HepG2 (cell line): ENCODE results near the gene BAMBI. TPM values are rescaled to one million over a fixed set of nuclear protein-coding genes. Genes with fewer than 3 reads are reported as not detected.

ENCODE experiments used
- BHLHE40 ChIP-seq: IDR thresholded peaks from 2 replicates; pipeline ENCODE4 v1.6.1; 2011; ENCODE audit warnings: low read length, improper control_type of control experiment
- ELF3 ChIP-seq: IDR thresholded peaks from 2 replicates; pipeline ENCODE4 v1.6.1; 2016; ENCODE audit warnings: missing genetic modification reagents, missing compliant biosample characterization
- EP300 ChIP-seq, 3 experiments: sonication (generic) in 1 of 3; formaldehyde crosslinking in 1 of 3; IDR thresholded peaks; 2 replicates each; pipeline versions ENCODE4 v1.5.1 to v1.6.1; 2011 to 2020; ENCODE audit warnings: low read depth in 2 of 3, low read length in 2 of 3, borderline replicate concordance in 1 of 3, improper control_type of control experiment in 1 of 3, mild to moderate bottlenecking in 1 of 3, missing genetic modification reagents in 1 of 3, moderate library complexity in 1 of 3
- EZH2 ChIP-seq: conservative IDR thresholded peaks from 2 replicates; pipeline ENCODE4 v1.6.1; 2012; ENCODE audit warnings: mild to moderate bottlenecking, low read depth, low read length, moderate library complexity
- GPBP1L1 ChIP-seq: sonication (generic); formaldehyde crosslinking; IDR thresholded peaks from 2 replicates; pipeline ENCODE4 v1.5.0; 2020; ENCODE audit warnings: mild to moderate bottlenecking, missing genetic modification reagents
- HMG20B ChIP-seq: conservative IDR thresholded peaks from 2 replicates; pipeline ENCODE4 v1.6.1; 2016; ENCODE audit warnings: missing genetic modification reagents, missing compliant biosample characterization
- IKZF1 ChIP-seq: fragments of 450-650 bp; IDR thresholded peaks from 2 replicates; pipeline ENCODE4 v1.7.1; 2016
- ISX ChIP-seq: sonication (generic); formaldehyde crosslinking; conservative IDR thresholded peaks from 2 replicates; pipeline ENCODE4 v1.5.0; 2020; ENCODE audit warnings: missing genetic modification reagents
- JUN ChIP-seq: sonication (generic); formaldehyde crosslinking; IDR thresholded peaks from 2 replicates; pipeline ENCODE4 v1.4.0; 2020; ENCODE audit warnings: mild to moderate bottlenecking, missing genetic modification reagents
- KLF12 ChIP-seq: sonication (generic); formaldehyde crosslinking; IDR thresholded peaks from 2 replicates; pipeline ENCODE4 v1.4.0; 2020; ENCODE audit warnings: missing genetic modification reagents, borderline replicate concordance
- NFE2 ChIP-seq: sonication (generic); formaldehyde crosslinking; IDR thresholded peaks from 2 replicates; pipeline ENCODE4 v1.4.0; 2020; ENCODE audit warnings: missing genetic modification reagents
- PAWR ChIP-seq: sonication (generic); formaldehyde crosslinking; IDR thresholded peaks from 2 replicates; pipeline ENCODE4 v1.4.0; 2020; ENCODE audit warnings: missing genetic modification reagents, mild to moderate bottlenecking, borderline replicate concordance
- POGZ ChIP-seq: sonication (generic); formaldehyde crosslinking; IDR thresholded peaks from 2 replicates; pipeline ENCODE4 v1.4.0; 2020; ENCODE audit warnings: mild to moderate bottlenecking, missing genetic modification reagents
- PPARG ChIP-seq: conservative IDR thresholded peaks from 2 replicates; pipeline ENCODE4 v1.6.1; 2016; ENCODE audit warnings: missing biosample characterization, missing genetic modification reagents
- SKI ChIP-seq: fragments of 450-650 bp; IDR thresholded peaks from one replicate; pipeline ENCODE4 v1.6.1; 2018; ENCODE audit warnings: mild to moderate bottlenecking; ENCODE audit not compliant: partially characterized antibody
- SRSF9 ChIP-seq: fragments of 200-400 bp; formaldehyde crosslinking; IDR thresholded peaks from 2 replicates; pipeline ENCODE4 v1.6.1; 2018; ENCODE audit warnings: borderline replicate concordance, mild to moderate bottlenecking, low read depth, low read length; ENCODE audit not compliant: insufficient read depth, poor library complexity, severe bottlenecking
- SUZ12 ChIP-seq: fragments of 150-350 bp; IDR thresholded peaks from 2 replicates; pipeline ENCODE4 v1.6.1; 2014; ENCODE audit warnings: low read depth, low read length
- TP53 ChIP-seq: sonication (generic); formaldehyde crosslinking; conservative IDR thresholded peaks from 2 replicates; pipeline ENCODE4 v1.4.0; 2020; ENCODE audit warnings: missing genetic modification reagents
- ZBTB3 ChIP-seq: sonication (generic); formaldehyde crosslinking; IDR thresholded peaks from 2 replicates; pipeline ENCODE4 v1.4.0; 2020; ENCODE audit warnings: low read depth, mild to moderate bottlenecking, moderate library complexity, missing genetic modification reagents, borderline replicate concordance
- ZNF484 ChIP-seq: sonication (generic); formaldehyde crosslinking; IDR thresholded peaks from 2 replicates; pipeline ENCODE4 v1.5.1; 2020; ENCODE audit warnings: mild to moderate bottlenecking, low read depth, missing genetic modification reagents, borderline replicate concordance
- ZNF512 ChIP-seq: sonication (generic); formaldehyde crosslinking; IDR thresholded peaks from 2 replicates; pipeline ENCODE4 v1.4.0; 2020; ENCODE audit warnings: mild to moderate bottlenecking, missing genetic modification reagents
- polyA plus RNA-seq, 8 experiments: library from polyadenylated mRNA; depleted of rRNA in 3 of 8; stranded (reverse) in 7 of 8; unstranded in 1 of 8; fragments of >200 nt; fragmentation: Illumina TruSeq in 4 of 8; extraction: Trizol in 4 of 8; gene quantifications; 2 replicates each; pipeline versions ENCODE4 v1.2.1 to v1.2.3, GENCODE V29; 2011 to 2016; ENCODE audit warnings: low read depth in 4 of 8, missing spikeins in 1 of 8, mixed read lengths in 1 of 8; ENCODE audit not compliant: insufficient read depth in 1 of 8
- total RNA-seq, 5 experiments: library from RNA; depleted of rRNA; stranded (reverse); fragments of >200 nt; fragmentation: Illumina TruSeq; extraction: Trizol; gene quantifications; 2 replicates each; pipeline ENCODE4 v1.2.3, GENCODE V29; 2016; ENCODE audit warnings: low read depth in 1 of 5
- TF ChIP-seq, protein P1 (sequence below): sonication (generic); formaldehyde crosslinking; conservative IDR thresholded peaks from 2 replicates; pipeline ENCODE4 v1.4.0; 2020; ENCODE audit warnings: missing genetic modification reagents
- TF ChIP-seq, protein P2 (sequence below): sonication (generic); formaldehyde crosslinking; IDR thresholded peaks from 2 replicates; pipeline ENCODE4 v1.9.0; 2021; ENCODE audit warnings: missing genetic modification reagents, borderline replicate concordance

Gene BAMBI
- total and polyA plus RNA-seq, 2 of the 13 experiments (the other 11 are each of a cell fraction or from before 2014, with no cell fraction given): 12.0 to 23.6 TPM

GRCh38 chr10:28722065-28722803 lies 44.9 kb downstream of the BAMBI start (continued):
- TF ChIP-seq EP300 (IDR thresholded peaks at IDR 0.05; ENCODE audit: low read depth in 2 of 2, low read length in 2 of 2): no peak
- no peak for TF ChIP-seq EP300 (CRISPR knock-in tag; IDR thresholded peaks at IDR 0.05; ENCODE audit: borderline replicate concordance)
- TF ChIP-seq POGZ (CRISPR knock-in tag): 0 out of 2 replicates have a peak, but pooled peaks have one; percentile 23
- TF ChIP-seq IKZF1: no peak
- no peak for TF ChIP-seq NFE2 (CRISPR knock-in tag)
- TF ChIP-seq, protein P1, sequence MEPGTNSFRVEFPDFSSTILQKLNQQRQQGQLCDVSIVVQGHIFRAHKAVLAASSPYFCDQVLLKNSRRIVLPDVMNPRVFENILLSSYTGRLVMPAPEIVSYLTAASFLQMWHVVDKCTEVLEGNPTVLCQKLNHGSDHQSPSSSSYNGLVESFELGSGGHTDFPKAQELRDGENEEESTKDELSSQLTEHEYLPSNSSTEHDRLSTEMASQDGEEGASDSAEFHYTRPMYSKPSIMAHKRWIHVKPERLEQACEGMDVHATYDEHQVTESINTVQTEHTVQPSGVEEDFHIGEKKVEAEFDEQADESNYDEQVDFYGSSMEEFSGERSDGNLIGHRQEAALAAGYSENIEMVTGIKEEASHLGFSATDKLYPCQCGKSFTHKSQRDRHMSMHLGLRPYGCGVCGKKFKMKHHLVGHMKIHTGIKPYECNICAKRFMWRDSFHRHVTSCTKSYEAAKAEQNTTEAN: no peak
- no peak for TF ChIP-seq SUZ12
- no peak for TF ChIP-seq ELF3 (CRISPR knock-in tag)
- TF ChIP-seq KLF12 (CRISPR knock-in tag): no peak; the same call in 1 of the 2 replicates
- TF ChIP-seq GPBP1L1: no peak
- TF ChIP-seq, protein P2, sequence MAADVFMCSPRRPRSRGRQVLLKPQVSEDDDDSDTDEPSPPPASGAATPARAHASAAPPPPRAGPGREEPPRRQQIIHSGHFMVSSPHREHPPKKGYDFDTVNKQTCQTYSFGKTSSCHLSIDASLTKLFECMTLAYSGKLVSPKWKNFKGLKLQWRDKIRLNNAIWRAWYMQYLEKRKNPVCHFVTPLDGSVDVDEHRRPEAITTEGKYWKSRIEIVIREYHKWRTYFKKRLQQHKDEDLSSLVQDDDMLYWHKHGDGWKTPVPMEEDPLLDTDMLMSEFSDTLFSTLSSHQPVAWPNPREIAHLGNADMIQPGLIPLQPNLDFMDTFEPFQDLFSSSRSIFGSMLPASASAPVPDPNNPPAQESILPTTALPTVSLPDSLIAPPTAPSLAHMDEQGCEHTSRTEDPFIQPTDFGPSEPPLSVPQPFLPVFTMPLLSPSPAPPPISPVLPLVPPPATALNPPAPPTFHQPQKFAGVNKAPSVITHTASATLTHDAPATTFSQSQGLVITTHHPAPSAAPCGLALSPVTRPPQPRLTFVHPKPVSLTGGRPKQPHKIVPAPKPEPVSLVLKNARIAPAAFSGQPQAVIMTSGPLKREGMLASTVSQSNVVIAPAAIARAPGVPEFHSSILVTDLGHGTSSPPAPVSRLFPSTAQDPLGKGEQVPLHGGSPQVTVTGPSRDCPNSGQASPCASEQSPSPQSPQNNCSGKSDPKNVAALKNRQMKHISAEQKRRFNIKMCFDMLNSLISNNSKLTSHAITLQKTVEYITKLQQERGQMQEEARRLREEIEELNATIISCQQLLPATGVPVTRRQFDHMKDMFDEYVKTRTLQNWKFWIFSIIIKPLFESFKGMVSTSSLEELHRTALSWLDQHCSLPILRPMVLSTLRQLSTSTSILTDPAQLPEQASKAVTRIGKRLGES: no peak
- TF ChIP-seq SRSF9: no peak
- no peak for TF ChIP-seq PAWR (CRISPR knock-in tag)
- TF ChIP-seq ZNF512 (CRISPR knock-in tag): 0 out of 2 replicates have a peak, but pooled peaks have one; percentile 29
- no peak for TF ChIP-seq ZNF484 (CRISPR knock-in tag)
- no peak for TF ChIP-seq JUN (CRISPR knock-in tag)
- TF ChIP-seq ISX: no peak
- no peak for TF ChIP-seq TP53 (CRISPR knock-in tag)
- no peak for TF ChIP-seq HMG20B (CRISPR knock-in tag)
- no peak for TF ChIP-seq ZBTB3 (CRISPR knock-in tag)
- no peak for TF ChIP-seq SKI
- 0 out of 2 replicates have a peak, but pooled peaks have one; percentile 19 for TF ChIP-seq BHLHE40
- TF ChIP-seq PPARG (CRISPR knock-in tag): no peak
- no peak for TF ChIP-seq EZH2
